Progenitor cell of endocrine pancreas (in vitro differentiated cells): Measurements from ENCODE around the gene NAV3. TPM values are rescaled to one million over a fixed set of nuclear protein-coding genes. Genes with fewer than 3 reads are reported as not detected.
A peak's percentile ranks its signal among the peaks of the same experiment; 100 is the strongest.

Experiments
- DNase-seq: peaks from one replicate; pipeline ENCODE4 v3.0.0; 2021; ENCODE audit warnings: low spot score; ENCODE audit not compliant: unreplicated experiment
- H3K27ac Mint-ChIP-seq: 2 replicates; pipeline ENCODE4 v1.8.0; 2021; ENCODE audit warnings: mild to moderate bottlenecking, moderate library complexity, mixed read lengths
- H3K27me3 Mint-ChIP-seq: 2 replicates; pipeline ENCODE4 v1.8.0; 2021; ENCODE audit warnings: mixed read lengths
- H3K36me3 Mint-ChIP-seq: 2 replicates; pipeline ENCODE4 v1.8.0; 2022; ENCODE audit warnings: mixed read lengths; ENCODE audit not compliant: insufficient read depth
- H3K4me1 Mint-ChIP-seq: 2 replicates; pipeline ENCODE4 v1.8.0; 2021; ENCODE audit warnings: low read depth, mixed read lengths
- H3K4me3 Mint-ChIP-seq: 2 replicates; pipeline ENCODE4 v1.8.0; 2021; ENCODE audit warnings: low read depth, mild to moderate bottlenecking, moderate library complexity, mixed read lengths
- H3K9me3 Mint-ChIP-seq: 2 replicates; pipeline ENCODE4 v1.8.0; 2021; ENCODE audit warnings: low read depth, mixed read lengths
- total RNA-seq: library from RNA; stranded (reverse); gene quantifications from 2 replicates; pipeline ENCODE4 v1.2.1, GENCODE V29; 2021
- TF ChIP-seq, protein P1 (sequence below): fragments of 200-600 bp; sonication (generic); IDR thresholded peaks from one replicate; pipeline ENCODE4 v1.5.0; 2021; ENCODE audit warnings: antibody characterized with exemption, mild to moderate bottlenecking; ENCODE audit not compliant: unreplicated experiment

The NAV3 gene
- total RNA-seq, 1 donor from 2014 or later, result 11.5 TPM

DNA sequence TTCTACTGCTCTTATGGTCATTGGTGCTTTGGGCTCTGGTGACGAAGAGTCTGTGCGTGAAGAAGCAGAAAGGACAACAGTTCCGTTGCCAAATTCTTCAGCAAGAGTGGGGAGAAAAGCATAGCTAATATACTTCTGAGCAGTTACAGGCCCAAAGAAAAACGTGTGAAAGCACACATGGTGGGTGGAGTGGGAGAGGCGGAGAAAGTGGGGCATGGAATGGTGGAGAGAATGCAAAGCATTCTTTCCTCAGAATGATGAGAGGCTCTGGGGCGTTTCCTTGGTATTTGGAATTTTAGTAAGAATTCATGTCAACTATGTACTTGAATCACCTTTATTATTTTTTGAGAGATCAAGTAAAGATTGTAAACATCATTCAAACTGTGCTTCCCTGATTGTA, 396.1 kb downstream of the NAV3 start:
- Mint-ChIP-seq H3K9me3 (no peaks in the 10 kb centered on the region), H3K27me3 (no peaks in the 10 kb centered on the region), H3K36me3 (no peaks in the 10 kb centered on the region), H3K4me3 (no peak overlapping the region), H3K27ac (no peak overlapping the region), H3K4me1 (peaks cover 1% of the 10 kb centered on the region)
- TF ChIP-seq, protein P1, sequence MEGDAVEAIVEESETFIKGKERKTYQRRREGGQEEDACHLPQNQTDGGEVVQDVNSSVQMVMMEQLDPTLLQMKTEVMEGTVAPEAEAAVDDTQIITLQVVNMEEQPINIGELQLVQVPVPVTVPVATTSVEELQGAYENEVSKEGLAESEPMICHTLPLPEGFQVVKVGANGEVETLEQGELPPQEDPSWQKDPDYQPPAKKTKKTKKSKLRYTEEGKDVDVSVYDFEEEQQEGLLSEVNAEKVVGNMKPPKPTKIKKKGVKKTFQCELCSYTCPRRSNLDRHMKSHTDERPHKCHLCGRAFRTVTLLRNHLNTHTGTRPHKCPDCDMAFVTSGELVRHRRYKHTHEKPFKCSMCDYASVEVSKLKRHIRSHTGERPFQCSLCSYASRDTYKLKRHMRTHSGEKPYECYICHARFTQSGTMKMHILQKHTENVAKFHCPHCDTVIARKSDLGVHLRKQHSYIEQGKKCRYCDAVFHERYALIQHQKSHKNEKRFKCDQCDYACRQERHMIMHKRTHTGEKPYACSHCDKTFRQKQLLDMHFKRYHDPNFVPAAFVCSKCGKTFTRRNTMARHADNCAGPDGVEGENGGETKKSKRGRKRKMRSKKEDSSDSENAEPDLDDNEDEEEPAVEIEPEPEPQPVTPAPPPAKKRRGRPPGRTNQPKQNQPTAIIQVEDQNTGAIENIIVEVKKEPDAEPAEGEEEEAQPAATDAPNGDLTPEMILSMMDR, result no peak
- no peak for DNase-seq

DNA sequence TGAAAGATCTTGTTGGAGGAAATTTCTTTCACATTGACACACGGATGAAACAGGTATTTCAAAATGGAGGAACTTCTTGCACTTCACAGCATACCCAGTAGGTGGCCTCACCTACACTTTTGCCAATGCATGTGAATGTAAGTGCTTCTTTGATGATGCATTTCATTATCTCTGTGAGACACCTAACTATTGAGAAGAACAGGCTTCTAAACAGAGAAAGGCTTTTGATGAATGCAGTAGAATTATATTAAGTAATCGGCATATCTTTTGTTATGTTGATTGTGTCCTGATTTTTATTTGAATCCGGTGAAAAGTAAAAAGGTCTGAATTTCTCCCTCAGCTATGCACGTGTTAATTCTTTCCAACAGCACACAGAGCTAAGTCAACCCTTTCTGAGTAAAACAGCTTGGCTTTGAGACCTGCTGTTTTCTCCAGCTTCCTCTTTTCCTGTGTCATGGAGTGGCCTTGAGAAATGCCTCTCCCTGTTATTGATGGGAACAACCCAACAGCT, 399.0 kb downstream of the NAV3 start:
- H3K27ac Mint-ChIP-seq, result no peak overlapping the region
- no peak for DNase-seq
- no peaks in the 10 kb centered on the region for H3K27me3 Mint-ChIP-seq
- no peaks in the 10 kb centered on the region for H3K36me3 Mint-ChIP-seq
- peaks cover 1% of the 10 kb centered on the region for H3K4me1 Mint-ChIP-seq
- no peaks in the 10 kb centered on the region for H3K9me3 Mint-ChIP-seq
- TF ChIP-seq, protein P1, result peak; percentile 66
- no peak overlapping the region for H3K4me3 Mint-ChIP-seq

DNA sequence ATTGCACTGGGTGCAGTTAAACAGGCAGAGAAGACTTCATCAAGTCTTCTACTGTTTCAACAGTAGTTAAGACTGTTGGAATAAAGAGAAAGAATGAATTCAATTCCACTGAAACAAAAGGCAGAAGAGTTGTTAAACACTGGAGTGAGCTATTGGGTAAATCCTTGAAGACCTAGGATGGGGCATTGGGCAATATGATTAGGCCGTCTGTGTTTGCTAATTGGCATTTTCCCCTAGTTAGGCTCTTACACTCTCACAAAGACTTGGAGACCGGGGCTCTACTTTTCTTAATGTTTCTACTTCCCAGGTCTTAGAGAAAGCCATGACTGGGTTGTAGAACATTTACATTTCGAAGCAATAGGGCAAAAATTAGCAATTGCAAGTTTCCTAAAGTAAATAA, 402.1 kb downstream of the NAV3 start:
- no peaks in the 10 kb centered on the region for H3K27me3 Mint-ChIP-seq
- H3K4me3 Mint-ChIP-seq, result no peak overlapping the region
- no peaks in the 10 kb centered on the region for H3K9me3 Mint-ChIP-seq
- H3K4me1 Mint-ChIP-seq, result peaks cover 1% of the 10 kb centered on the region
- TF ChIP-seq, protein P1, result no peak
- H3K36me3 Mint-ChIP-seq, result no peaks in the 10 kb centered on the region
- no peak overlapping the region for H3K27ac Mint-ChIP-seq
- no peak for DNase-seq

DNA sequence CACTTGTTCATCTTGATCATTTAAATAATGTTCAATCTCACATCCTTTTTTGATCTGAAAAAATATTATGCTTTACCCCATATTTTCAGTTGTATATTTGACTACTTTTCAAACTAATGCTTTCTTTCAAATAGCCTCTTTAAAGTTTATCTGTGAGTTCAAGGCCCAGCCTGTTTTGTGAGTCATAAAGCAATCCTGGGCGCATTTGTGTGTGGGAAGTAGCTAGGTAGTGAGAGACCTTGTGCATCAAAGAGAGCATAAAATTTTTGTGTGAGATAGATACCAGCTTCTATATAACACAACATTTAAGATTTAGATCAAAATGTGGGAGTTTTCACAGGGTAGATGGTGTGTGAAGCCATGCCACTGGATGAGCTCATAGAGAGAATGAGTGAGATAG, 405.6 kb downstream of the NAV3 start:
- TF ChIP-seq, protein P1, result no peak
- Mint-ChIP-seq H3K27ac (no peak overlapping the region), H3K9me3 (no peaks in the 10 kb centered on the region), H3K4me1 (peaks cover 9% of the 10 kb centered on the region), H3K27me3 (no peaks in the 10 kb centered on the region), H3K36me3 (no peaks in the 10 kb centered on the region), H3K4me3 (no peak overlapping the region)
- no peak for DNase-seq

DNA sequence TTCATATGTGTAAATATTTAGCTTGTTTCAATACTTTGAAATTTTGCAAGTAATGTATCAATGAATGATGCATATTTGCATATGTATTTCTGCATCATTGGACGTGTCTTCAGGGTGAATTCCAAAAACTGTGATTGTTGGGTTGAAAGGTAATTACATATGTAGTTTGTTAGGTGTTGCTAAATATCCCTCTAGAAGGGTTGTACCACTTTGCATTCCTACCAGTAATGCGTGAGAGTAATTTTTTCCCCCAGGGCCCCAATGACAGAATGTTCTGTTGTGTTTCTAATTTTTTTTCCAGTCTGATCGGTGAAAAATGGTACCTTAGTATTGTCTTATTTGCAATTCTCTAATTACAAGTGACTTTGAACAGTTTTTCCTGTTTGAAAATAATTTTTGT, 408.9 kb downstream of the NAV3 start:
- peaks cover 10% of the 10 kb centered on the region for H3K4me1 Mint-ChIP-seq

More for the DNA sequence above, 408.9 kb downstream of the NAV3 start:
- no peaks in the 10 kb centered on the region for H3K9me3 Mint-ChIP-seq
- no peak overlapping the region for H3K4me3 Mint-ChIP-seq
- TF ChIP-seq, protein P1, result no peak
- DNase-seq, result no peak
- no peak overlapping the region for H3K27ac Mint-ChIP-seq
- H3K36me3 Mint-ChIP-seq, result no peaks in the 10 kb centered on the region
- H3K27me3 Mint-ChIP-seq, result no peaks in the 10 kb centered on the region
